GM18499 (cell line): ENCODE measurements around the gene TAAR1.
A peak's percentile ranks its signal among the peaks of the same experiment; 100 is the strongest.
"Not testable (repeated sequence)": the region's sequence is repeated elsewhere in the genome, so short reads cannot be mapped to it uniquely, and the experiment has no call there.

ENCODE experiments used
- ATAC-seq: cut with Tn5 transposase; IDR thresholded peaks from one replicate; pipeline ENCODE4 v1.9.1; 2021; ENCODE audit warnings: moderate number of reproducible peaks; ENCODE audit not compliant: insufficient read depth, unreplicated experiment

Gene TAAR1

GRCh38 chr6:132659082-132659481 lies at the start of gene TAAR1:
TSS of gene TAAR1 (minus strand) at chr6:132659182. CDS start at chr6:132646003, 13,179 bp downstream.
- ATAC-seq: no peak

- no peak for ATAC-seq
These were observed 49.8 kb upstream of the TAAR1 start for GRCh38 chr6:132708771-132709170.

GRCh38 chr6:132708002-132708401 lies 49.0 kb upstream of the TAAR1 start:
- ATAC-seq: no peak

- not testable (repeated sequence) for ATAC-seq
These were observed 47.8 kb upstream of the TAAR1 start for GRCh38 chr6:132706756-132707155.

- ATAC-seq: no peak
These were observed 45.0 kb upstream of the TAAR1 start for GRCh38 chr6:132703936-132704335.

- ATAC-seq: peak; percentile 78
These were observed 39.6 kb upstream of the TAAR1 start for GRCh38 chr6:132698608-132699007.

- no peak for ATAC-seq
These were observed 36.8 kb upstream of the TAAR1 start for GRCh38 chr6:132695773-132696172.

GRCh38 chr6:132693478-132693877 lies 34.5 kb upstream of the TAAR1 start:
- no peak for ATAC-seq

- no peak for ATAC-seq
These were observed 31.7 kb upstream of the TAAR1 start for GRCh38 chr6:132690678-132691077.

- ATAC-seq: no peak
These were observed 28.3 kb upstream of the TAAR1 start for GRCh38 chr6:132687306-132687705.

- no peak for ATAC-seq
These were observed 27.5 kb upstream of the TAAR1 start for GRCh38 chr6:132686531-132686930.

GRCh38 chr6:132685009-132685408 lies 26.0 kb upstream of the TAAR1 start:
- ATAC-seq: no peak

- no peak for ATAC-seq
These were observed 25.3 kb upstream of the TAAR1 start for GRCh38 chr6:132684272-132684671.

GRCh38 chr6:132683543-132683942 lies 24.6 kb upstream of the TAAR1 start:
- ATAC-seq: no peak

GRCh38 chr6:132679094-132679493 lies 20.1 kb upstream of the TAAR1 start:
- ATAC-seq: not testable (repeated sequence)

- no peak for ATAC-seq
These were observed 16.8 kb upstream of the TAAR1 start for GRCh38 chr6:132675749-132676148.

- no peak for ATAC-seq
These were observed 16.0 kb upstream of the TAAR1 start for GRCh38 chr6:132675002-132675401.

GRCh38 chr6:132673376-132674094 lies 14.6 kb upstream of the TAAR1 start:
- ATAC-seq: no peak

GRCh38 chr6:132671295-132671694 lies 12.3 kb upstream of the TAAR1 start:
- no peak for ATAC-seq

- no peak for ATAC-seq
These were observed 10.8 kb upstream of the TAAR1 start for GRCh38 chr6:132669690-132670291.

GRCh38 chr6:132666118-132666517 lies 7.1 kb upstream of the TAAR1 start:
- ATAC-seq: no peak
